B cell (primary cell): ENCODE results near the gene SARNP.

ENCODE experiments used
- CTCF ChIP-seq: fragments of 200-600 bp; IDR thresholded peaks from one replicate; pipeline ENCODE4 v1.8.0; 2022; ENCODE audit warnings: antibody characterized with exemption, mild to moderate bottlenecking
- EZH2 ChIP-seq: IDR thresholded peaks from 2 replicates; pipeline ENCODE4 v1.6.1; 2012; ENCODE audit warnings: borderline replicate concordance, low read depth, mild to moderate bottlenecking, moderate library complexity, low read length; ENCODE audit not compliant: insufficient read depth, poor library complexity, severe bottlenecking

- TF ChIP-seq CTCF (no peak), EZH2 (no peak)
These were observed 81.4 kb downstream of the SARNP start for GRCh38 chr12:55736076-55736475.
